Measurements from ENCODE around the gene SYF2.
"Not testable (repeated sequence)": the region's sequence is repeated elsewhere in the genome, so short reads cannot be mapped to it uniquely, and the experiment has no call there.

Gene SYF2

GRCh38 chr1:25243907-25244306, 11.6 kb upstream of the SYF2 start:
- peaks cover 56% of the 10 kb centered on the region for H3K79me2 ChIP-seq (ENCODE audit: low read length)
- no peak overlapping the region for H2AFZ ChIP-seq (ENCODE audit: low read length)
- H3F3A ChIP-seq (ENCODE audit: insufficient read depth, low read length): peaks cover 56% of the 10 kb centered on the region
- H3K36me3 ChIP-seq (replicated peaks; ENCODE audit: insufficient read depth, low read length): peaks cover 24% of the 10 kb centered on the region
- H3K4me1 ChIP-seq (ENCODE audit: low read length): peaks cover 33% of the 10 kb centered on the region
- no peaks in the 10 kb centered on the region for H3K9me2 ChIP-seq (replicated peaks; ENCODE audit: insufficient read depth, low read length)
- no peaks in the 10 kb centered on the region for H3K27me3 ChIP-seq (replicated peaks; ENCODE audit: insufficient read depth, low read length)
- H3K9me3 ChIP-seq (replicated peaks; ENCODE audit: insufficient read depth, low read length): no peaks in the 10 kb centered on the region
- H3K4me3 ChIP-seq (ENCODE audit: low read length): no peak overlapping the region
- TF ChIP-seq EZH2phosphoT487 (IDR thresholded peaks at IDR 0.05; ENCODE audit: low read length) (no peak), CTCF (IDR thresholded peaks at IDR 0.05; ENCODE audit: low read length) (no peak), EZH2 (optimal IDR thresholded peaks at IDR 0.05; ENCODE audit: low read depth, low read length) (no peak)
- no peak for DNase-seq
- no peak overlapping the region for H3K27ac ChIP-seq (ENCODE audit: low read length)
- peaks cover 15% of the 10 kb centered on the region for H4K20me1 ChIP-seq (ENCODE audit: insufficient read depth, low read length)
- no peak overlapping the region for H3K4me2 ChIP-seq (ENCODE audit: low read depth, low read length)
- H3K9ac ChIP-seq (ENCODE audit: low read length): no peak overlapping the region

- Histone ChIP-seq H3K27ac (ENCODE audit: low read length) (peak overlapping the region; percentile 89), H3K9ac (ENCODE audit: low read length) (peak overlapping the region; percentile 70), H3K4me1 (ENCODE audit: low read length) (peaks cover 44% of the 10 kb centered on the region), H3K36me3 (replicated peaks; ENCODE audit: insufficient read depth, low read length) (peaks cover 24% of the 10 kb centered on the region), H2AFZ (ENCODE audit: low read length) (peak overlapping the region; percentile 36), H3K79me2 (ENCODE audit: low read length) (peaks cover 42% of the 10 kb centered on the region), H3F3A (ENCODE audit: insufficient read depth, low read length) (peaks cover 61% of the 10 kb centered on the region), H3K27me3 (replicated peaks; ENCODE audit: insufficient read depth, low read length) (no peaks in the 10 kb centered on the region), H3K4me2 (ENCODE audit: low read depth, low read length) (peak overlapping the region; percentile 96), H4K20me1 (ENCODE audit: insufficient read depth, low read length) (no peaks in the 10 kb centered on the region), H3K9me3 (replicated peaks; ENCODE audit: insufficient read depth, low read length) (no peaks in the 10 kb centered on the region), H3K4me3 (ENCODE audit: low read length) (peak overlapping the region; percentile 59), H3K9me2 (replicated peaks; ENCODE audit: insufficient read depth, low read length) (no peaks in the 10 kb centered on the region)
- TF ChIP-seq EZH2 (optimal IDR thresholded peaks at IDR 0.05; ENCODE audit: low read depth, low read length) (no peak), CTCF (IDR thresholded peaks at IDR 0.05; ENCODE audit: low read length) (peak; percentile 59)
- DNase-seq: peak; percentile 96
These were observed 7.6 kb upstream of the SYF2 start for GRCh38 chr1:25239681-25240541.

- Histone ChIP-seq H3F3A (ENCODE audit: insufficient read depth, low read length) (peaks cover 52% of the 10 kb centered on the region), H2AFZ (ENCODE audit: low read length) (no peak overlapping the region), H3K9me3 (replicated peaks; ENCODE audit: insufficient read depth, low read length) (no peaks in the 10 kb centered on the region), H4K20me1 (ENCODE audit: insufficient read depth, low read length) (no peaks in the 10 kb centered on the region), H3K36me3 (replicated peaks; ENCODE audit: insufficient read depth, low read length) (peaks cover 9% of the 10 kb centered on the region), H3K4me3 (ENCODE audit: low read length) (no peak overlapping the region), H3K4me2 (ENCODE audit: low read depth, low read length) (no peak overlapping the region), H3K4me1 (ENCODE audit: low read length) (peaks cover 34% of the 10 kb centered on the region), H3K9me2 (replicated peaks; ENCODE audit: insufficient read depth, low read length) (no peaks in the 10 kb centered on the region), H3K79me2 (ENCODE audit: low read length) (peaks cover 32% of the 10 kb centered on the region), H3K27me3 (replicated peaks; ENCODE audit: insufficient read depth, low read length) (no peaks in the 10 kb centered on the region), H3K9ac (ENCODE audit: low read length) (no peak overlapping the region), H3K27ac (ENCODE audit: low read length) (no peak overlapping the region)
- no peak for DNase-seq
- TF ChIP-seq EZH2phosphoT487 (IDR thresholded peaks at IDR 0.05; ENCODE audit: low read length) (no peak), EZH2 (optimal IDR thresholded peaks at IDR 0.05; ENCODE audit: low read depth, low read length) (no peak), CTCF (IDR thresholded peaks at IDR 0.05; ENCODE audit: low read length) (no peak)
These were observed 5.7 kb upstream of the SYF2 start for GRCh38 chr1:25238046-25238445.

- H3K27ac ChIP-seq (ENCODE audit: low read length): peak overlapping the region; percentile 63; the same call in 1 of the 2 replicates
- H4K20me1 ChIP-seq (ENCODE audit: insufficient read depth, low read length); H3K9ac ChIP-seq (ENCODE audit: low read length); H3K9me2 ChIP-seq (replicated peaks; ENCODE audit: insufficient read depth, low read length); DNase-seq; H3K27me3 ChIP-seq (replicated peaks; ENCODE audit: insufficient read depth, low read length); H3K9me3 ChIP-seq (replicated peaks; ENCODE audit: insufficient read depth, low read length); H3K36me3 ChIP-seq (replicated peaks; ENCODE audit: insufficient read depth, low read length): not testable (repeated sequence)
- H3K4me2 ChIP-seq (ENCODE audit: low read depth, low read length): peak overlapping the region; percentile 77; the same call in 1 of the 2 replicates
- peaks cover 35% of the 10 kb centered on the region for H3K79me2 ChIP-seq (ENCODE audit: low read length)
- peaks cover 37% of the 10 kb centered on the region for H3K4me1 ChIP-seq (ENCODE audit: low read length)
- H2AFZ ChIP-seq (ENCODE audit: low read length): 0 out of 2 replicates have a peak overlapping the region, but pooled peaks have one; percentile 39
- peaks cover 45% of the 10 kb centered on the region for H3F3A ChIP-seq (ENCODE audit: insufficient read depth, low read length)
- 0 out of 2 replicates have a peak overlapping the region, but pooled peaks have one; percentile 19 for H3K4me3 ChIP-seq (ENCODE audit: low read length)
These were observed 4.0 kb upstream of the SYF2 start for GRCh38 chr1:25236261-25236660.

- not testable (repeated sequence) for H3K9me2 ChIP-seq (replicated peaks; ENCODE audit: insufficient read depth, low read length); H3K27me3 ChIP-seq (replicated peaks; ENCODE audit: insufficient read depth, low read length); H3K4me2 ChIP-seq (ENCODE audit: low read depth, low read length); H2AFZ ChIP-seq (ENCODE audit: low read length); H3K36me3 ChIP-seq (replicated peaks; ENCODE audit: insufficient read depth, low read length); DNase-seq; H3K9ac ChIP-seq (ENCODE audit: low read length); H3K27ac ChIP-seq (ENCODE audit: low read length); H4K20me1 ChIP-seq (ENCODE audit: insufficient read depth, low read length); H3K9me3 ChIP-seq (replicated peaks; ENCODE audit: insufficient read depth, low read length); H3K4me3 ChIP-seq (ENCODE audit: low read length)
- Histone ChIP-seq H3F3A (ENCODE audit: insufficient read depth, low read length) (peaks cover 40% of the 10 kb centered on the region), H3K79me2 (ENCODE audit: low read length) (peaks cover 42% of the 10 kb centered on the region), H3K4me1 (ENCODE audit: low read length) (peaks cover 36% of the 10 kb centered on the region)
These were observed 3.1 kb upstream of the SYF2 start for GRCh38 chr1:25235411-25235810.
